D721Med (cell line): ENCODE measurements around the gene LRCOL1.

Experiments used
- DNase-seq: peaks from one replicate; pipeline ENCODE4 v3.0.0; 2011; ENCODE audit warnings: low spot score; ENCODE audit not compliant: insufficient read length
- FAIRE-seq: peaks from 2 replicates; lab custom pipeline; 2011; peaks lifted over from hg19 to GRCh38; lab: Jason Lieb, UNC
- TF ChIP-seq, protein P1 (sequence below): IDR thresholded peaks from 2 replicates; pipeline ENCODE4 v1.5.1; 2012; ENCODE audit warnings: mild to moderate bottlenecking, control low read depth; ENCODE audit not compliant: insufficient read depth; ENCODE audit errors: missing control alignments

Gene LRCOL1

DNA sequence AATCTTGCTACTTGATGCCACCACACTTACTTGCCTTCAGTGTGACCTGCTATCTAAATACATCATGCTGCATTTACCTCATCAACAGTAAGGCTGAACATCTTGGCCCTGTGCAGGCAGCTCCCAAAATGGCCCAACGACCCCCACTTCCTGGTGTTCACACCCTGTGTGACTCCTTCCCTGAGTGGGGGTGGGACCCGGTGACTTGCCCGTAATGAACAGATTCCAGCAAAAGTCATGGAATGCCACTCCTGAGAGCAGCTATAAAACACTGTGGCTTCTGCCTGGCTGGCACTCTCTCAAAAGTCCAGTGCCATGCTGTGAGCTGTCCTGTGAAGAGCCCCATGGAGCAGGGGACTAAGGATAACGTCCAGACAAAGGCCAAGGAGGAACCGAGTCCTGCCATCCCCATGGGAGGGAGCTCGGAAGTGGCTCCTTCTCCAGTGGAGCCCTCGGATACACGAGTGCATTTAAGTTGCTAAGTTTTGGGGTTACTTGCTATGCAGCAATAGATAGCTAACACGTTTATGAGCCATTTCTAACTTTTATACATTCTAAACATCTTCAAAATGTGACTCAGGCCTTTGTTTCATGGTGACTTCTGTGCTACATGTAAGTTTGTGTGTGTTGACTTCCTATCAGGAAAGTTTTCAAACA, 41.2 kb upstream of the LRCOL1 start:
- FAIRE-seq (no peak), DNase-seq (no peak)
- TF ChIP-seq, protein P1, sequence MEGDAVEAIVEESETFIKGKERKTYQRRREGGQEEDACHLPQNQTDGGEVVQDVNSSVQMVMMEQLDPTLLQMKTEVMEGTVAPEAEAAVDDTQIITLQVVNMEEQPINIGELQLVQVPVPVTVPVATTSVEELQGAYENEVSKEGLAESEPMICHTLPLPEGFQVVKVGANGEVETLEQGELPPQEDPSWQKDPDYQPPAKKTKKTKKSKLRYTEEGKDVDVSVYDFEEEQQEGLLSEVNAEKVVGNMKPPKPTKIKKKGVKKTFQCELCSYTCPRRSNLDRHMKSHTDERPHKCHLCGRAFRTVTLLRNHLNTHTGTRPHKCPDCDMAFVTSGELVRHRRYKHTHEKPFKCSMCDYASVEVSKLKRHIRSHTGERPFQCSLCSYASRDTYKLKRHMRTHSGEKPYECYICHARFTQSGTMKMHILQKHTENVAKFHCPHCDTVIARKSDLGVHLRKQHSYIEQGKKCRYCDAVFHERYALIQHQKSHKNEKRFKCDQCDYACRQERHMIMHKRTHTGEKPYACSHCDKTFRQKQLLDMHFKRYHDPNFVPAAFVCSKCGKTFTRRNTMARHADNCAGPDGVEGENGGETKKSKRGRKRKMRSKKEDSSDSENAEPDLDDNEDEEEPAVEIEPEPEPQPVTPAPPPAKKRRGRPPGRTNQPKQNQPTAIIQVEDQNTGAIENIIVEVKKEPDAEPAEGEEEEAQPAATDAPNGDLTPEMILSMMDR, result no peak

DNA sequence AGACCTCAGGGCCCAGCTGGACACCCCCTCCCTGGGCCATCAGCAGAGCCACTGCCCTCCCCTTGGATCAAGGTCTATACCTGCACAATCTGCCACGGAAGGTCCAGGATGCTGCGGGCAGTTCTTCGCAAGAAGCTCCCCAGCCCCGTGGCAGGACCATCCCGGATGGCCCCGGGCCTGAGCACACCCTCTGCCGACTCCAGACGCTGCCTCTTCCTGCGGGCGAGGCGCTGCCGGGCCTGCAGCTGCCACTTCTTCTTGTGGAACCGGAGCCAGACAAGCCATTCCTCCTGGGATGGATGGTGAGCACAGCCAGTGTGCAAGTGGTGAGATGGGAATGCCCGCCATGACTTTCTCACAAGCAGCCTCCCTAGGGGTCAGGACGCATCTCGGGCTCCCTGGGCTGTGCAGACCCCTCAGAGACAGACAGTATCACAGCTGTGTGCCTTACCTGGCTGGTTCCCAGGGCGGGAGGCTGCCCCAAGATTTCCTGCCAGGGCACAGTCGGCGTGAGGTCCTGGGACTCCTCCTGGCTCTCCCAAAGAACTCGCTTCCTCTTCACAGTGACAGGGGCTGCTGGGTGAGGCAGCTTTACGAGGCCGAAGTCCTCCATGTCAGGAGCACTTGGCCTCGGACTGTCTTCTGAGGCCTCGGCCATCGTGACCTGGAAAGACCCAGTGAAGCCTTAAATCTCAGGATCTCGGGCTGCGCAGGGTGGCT, 39.0 kb upstream of the LRCOL1 start:
- FAIRE-seq (no peak), DNase-seq (no peak)
- TF ChIP-seq, protein P1, result no peak

- FAIRE-seq (no peak), DNase-seq (no peak)
- TF ChIP-seq, protein P1, result no peak
Observed at GRCh38 chr12:132648616-132649225, 38.3 kb upstream of the LRCOL1 start.

GRCh38 chr12:132647858-132648257, 37.5 kb upstream of the LRCOL1 start:
- DNase-seq (no peak), FAIRE-seq (no peak)
- TF ChIP-seq, protein P1, result no peak

GRCh38 chr12:132646850-132647249, 36.5 kb upstream of the LRCOL1 start:
- TF ChIP-seq, protein P1, result no peak
- DNase-seq, result no peak
- no peak for FAIRE-seq

DNA sequence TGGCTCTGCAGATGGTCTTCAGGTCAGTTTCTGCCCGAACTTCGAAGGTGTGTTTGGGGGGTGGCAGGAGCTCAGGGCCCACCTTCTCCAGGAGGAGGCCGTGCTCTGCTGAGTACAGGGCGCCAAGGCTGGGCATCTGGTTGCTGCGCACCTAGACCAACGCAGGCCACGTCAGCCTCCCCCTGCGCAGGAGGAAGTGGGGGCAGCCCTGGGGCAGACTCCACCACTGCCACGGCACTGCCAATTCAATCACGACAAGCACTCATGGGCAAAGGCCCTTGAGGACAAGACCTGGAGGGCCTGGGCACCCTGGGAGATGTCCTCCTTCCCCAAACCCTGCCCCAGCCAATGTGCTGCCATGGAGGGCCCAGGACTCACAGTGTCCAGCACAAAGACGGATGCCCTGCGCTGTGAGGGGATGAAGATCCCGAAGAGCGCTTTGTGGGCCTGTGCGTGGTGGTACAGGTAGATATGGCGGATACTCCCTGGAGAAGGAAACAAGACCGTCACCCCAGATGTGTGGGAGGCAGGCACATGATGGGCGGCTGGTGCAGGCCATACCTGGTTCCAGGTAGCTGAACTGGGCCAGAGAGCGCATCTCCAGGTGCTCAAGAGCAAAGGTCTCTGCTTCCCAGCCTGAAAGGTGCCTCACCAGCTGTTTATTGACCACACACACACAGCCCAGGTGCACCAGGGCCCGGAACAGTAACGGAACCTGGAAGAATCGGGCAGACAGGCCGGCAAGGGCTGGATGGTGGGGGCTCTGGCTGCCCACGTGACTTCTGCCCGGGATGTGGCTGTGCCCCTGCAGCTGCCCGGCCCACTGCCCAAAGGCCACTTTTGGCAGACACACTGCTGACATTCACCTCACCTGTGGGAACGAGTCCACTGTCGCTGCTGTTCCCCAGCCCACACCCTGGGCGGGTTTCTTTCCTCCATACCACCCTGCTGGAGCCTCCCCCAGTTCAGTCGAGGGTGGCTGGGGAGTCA, 32.8 kb upstream of the LRCOL1 start:
- FAIRE-seq, result no peak
- TF ChIP-seq, protein P1, result no peak
- no peak for DNase-seq
